NCI-H2227 (cell line): ENCODE measurements around the gene ALS2CL.
A peak's percentile ranks its signal among the peaks of the same experiment; 100 is the strongest.
"Not testable (repeated sequence)": the region's sequence is repeated elsewhere in the genome, so short reads cannot be mapped to it uniquely, and the experiment has no call there.

Experiments
- DNase-seq: peaks from one replicate; lab custom pipeline; 2025; ENCODE audit not compliant: unreplicated experiment; lab: John Stamatoyannopoulos, UW

Gene ALS2CL, protein sequence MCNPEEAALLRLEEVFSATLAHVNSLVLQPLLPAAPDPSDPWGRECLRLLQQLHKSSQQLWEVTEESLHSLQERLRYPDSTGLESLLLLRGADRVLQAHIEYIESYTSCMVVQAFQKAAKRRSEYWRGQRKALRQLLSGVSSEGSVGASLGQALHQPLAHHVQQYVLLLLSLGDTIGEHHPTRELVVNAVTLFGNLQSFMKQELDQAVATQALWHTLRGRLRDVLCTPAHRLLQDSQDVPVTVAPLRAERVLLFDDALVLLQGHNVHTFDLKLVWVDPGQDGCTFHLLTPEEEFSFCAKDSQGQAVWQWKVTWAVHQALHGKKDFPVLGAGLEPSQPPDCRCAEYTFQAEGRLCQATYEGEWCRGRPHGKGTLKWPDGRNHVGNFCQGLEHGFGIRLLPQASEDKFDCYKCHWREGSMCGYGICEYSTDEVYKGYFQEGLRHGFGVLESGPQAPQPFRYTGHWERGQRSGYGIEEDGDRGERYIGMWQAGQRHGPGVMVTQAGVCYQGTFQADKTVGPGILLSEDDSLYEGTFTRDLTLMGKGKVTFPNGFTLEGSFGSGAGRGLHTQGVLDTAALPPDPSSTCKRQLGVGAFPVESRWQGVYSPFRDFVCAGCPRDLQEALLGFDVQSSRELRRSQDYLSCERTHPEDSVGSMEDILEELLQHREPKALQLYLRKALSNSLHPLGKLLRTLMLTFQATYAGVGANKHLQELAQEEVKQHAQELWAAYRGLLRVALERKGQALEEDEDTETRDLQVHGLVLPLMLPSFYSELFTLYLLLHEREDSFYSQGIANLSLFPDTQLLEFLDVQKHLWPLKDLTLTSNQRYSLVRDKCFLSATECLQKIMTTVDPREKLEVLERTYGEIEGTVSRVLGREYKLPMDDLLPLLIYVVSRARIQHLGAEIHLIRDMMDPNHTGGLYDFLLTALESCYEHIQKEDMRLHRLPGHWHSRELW

GRCh38 chr3:46693038-46693891 lies at the start of gene ALS2CL:
Gene ALS2CL, minus strand, starts transcription at chr3:46693679. Its CDS starts 4,239 bp downstream, at chr3:46689440.
- peak; percentile 11 for DNase-seq

DNA sequence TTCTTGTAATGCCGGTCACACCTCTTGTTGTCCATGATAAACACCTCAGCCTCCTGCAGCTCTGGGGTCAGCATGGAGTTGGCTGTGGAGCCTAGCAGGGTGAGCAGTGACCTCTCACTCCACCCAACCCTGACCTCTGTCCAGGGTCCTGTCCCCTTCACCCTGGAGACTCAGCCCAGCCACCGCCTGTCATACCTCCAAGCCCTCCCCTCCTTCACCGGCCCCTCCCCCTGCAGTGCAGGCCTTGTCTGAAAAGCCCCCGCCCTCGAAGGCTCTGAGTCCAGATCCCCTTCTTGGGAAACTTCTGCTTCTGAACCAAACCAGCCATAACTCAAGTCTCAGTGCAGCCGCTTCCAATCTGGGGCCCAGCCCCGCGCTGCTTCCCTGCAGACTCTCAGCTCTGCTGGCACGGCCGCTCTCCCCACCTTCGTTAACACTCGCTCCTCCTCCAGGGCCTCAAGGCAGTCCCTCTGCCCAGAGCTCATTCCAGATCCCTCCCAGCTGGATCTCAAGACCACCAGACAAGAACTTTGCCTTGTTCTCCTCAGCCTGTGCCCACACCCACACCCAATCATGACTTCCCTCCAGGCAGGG lies 49.6 kb upstream of the ALS2CL start:
- no peak for DNase-seq

DNA sequence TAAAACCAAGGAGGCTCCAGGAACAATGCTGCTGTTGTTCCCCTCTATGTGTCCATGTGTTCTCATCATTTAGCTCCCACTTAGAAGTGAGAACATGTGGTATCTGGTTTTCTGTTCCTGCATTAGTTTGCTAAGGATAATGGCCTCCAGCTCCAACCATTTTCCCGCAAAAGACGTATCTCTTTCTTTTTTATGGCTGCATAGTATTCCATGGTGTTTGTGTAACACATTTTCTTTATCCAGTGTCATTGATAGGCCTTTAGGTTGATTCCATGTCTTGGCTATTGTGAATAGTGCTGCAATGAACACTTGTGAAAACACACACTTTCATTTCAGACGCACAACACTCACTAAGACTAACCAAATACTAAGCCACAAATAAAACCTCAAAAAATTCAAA lies 46.1 kb upstream of the ALS2CL start:
- not testable (repeated sequence) for DNase-seq

DNA sequence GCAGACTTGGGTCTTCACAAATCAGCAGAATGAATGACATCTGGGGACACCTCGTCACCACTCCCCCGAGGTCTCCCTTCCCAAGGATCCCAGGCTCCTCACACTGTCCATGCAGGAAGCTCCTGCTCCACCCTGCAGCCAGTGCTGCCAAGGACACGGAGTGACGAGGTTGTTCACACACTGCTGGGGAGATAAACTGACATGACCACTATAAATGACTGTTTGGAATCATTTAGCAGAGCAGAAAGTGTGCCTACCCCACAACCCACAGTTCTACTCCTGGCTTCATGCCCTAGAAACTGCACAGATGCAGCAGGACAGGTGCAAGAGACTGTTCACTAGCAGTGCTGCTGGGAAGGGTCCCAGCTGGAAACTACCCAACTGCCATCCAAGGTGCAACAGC lies 43.9 kb upstream of the ALS2CL start:
- no peak for DNase-seq

GRCh38 chr3:46736006-46736872 lies 42.8 kb upstream of the ALS2CL start:
- DNase-seq = no peak

DNA sequence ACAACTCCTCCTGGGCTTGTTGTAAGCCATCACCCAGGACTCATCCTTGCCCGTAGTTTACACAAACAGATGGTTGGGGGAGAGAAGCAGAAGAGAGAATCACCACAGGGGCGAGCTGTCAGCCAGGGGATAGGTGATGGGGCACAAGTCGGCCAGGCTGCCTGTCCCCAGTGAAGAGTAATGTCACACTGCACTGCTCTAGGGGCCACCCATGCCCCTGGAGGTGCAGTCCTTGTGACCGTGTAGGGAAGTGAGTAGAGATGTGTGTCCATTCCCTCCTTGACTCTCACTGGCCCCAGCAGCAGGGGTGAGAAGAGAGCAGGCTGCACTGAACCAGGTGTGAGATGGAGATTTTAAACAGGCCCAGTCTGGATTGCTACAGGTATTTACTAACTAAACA lies 41.3 kb upstream of the ALS2CL start:
- no peak for DNase-seq

DNA sequence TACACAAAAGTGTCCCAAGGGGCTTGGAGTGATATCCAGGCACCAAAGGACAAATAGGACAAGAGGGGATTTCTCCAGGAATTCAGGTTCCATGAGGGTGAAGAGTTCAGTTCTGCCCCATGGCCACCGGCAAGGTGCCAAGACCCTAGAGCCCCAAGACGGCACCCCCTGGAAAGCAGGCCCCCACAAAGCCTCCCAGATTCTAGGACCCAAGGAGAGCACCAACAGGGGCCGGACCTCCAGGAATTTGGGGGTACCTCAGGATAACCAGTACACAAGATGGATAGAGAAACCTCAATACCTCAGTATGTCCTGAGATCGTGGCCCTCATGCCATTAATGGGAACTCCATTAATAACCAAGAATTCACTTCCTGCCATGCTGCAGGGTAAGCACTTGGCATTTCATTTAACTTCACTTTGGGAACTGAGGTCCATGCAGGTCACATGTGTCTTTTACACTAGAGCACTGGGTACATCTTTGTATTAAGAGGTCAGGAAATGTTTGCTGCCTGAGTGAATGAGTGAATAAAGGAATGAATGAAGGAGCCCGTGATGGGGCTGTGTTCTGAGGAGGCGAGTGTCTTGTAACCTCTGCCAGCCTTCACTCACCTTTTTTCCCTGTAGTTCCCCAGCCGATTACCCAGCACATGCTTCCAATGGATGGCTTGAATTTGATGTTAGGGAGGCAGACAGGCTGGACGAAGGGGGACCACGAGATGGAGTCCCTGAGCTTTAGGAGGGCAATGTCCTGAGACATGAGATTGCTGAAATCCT lies 39.7 kb upstream of the ALS2CL start:
- no peak for DNase-seq

- DNase-seq = no peak
Observed at GRCh38 chr3:46731795-46732194, 38.3 kb upstream of the ALS2CL start.

- no peak for DNase-seq
Observed at GRCh38 chr3:46730819-46731218, 37.3 kb upstream of the ALS2CL start.

DNA sequence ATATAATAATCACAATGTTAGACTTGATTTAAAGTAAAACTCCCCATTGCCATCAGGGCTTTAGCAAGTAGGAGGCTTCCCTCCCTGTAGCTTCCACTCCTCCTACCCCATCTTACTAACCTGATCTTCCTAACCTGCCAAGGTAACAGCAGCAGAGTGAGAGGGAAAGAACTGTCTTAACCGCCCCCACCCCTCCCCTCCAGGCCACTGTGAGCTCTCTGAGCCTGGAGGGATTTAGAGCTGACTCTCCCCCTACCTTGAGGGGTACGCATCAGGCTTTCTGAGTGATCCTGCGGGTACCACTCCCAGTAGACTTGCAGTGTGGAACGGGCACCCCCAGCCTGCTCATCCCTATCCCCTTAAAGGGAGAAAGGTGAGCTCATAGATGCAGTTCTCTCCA lies 35.6 kb upstream of the ALS2CL start:
- DNase-seq = no peak

- DNase-seq = no peak
Observed at GRCh38 chr3:46725621-46726314, 32.3 kb upstream of the ALS2CL start.

DNA sequence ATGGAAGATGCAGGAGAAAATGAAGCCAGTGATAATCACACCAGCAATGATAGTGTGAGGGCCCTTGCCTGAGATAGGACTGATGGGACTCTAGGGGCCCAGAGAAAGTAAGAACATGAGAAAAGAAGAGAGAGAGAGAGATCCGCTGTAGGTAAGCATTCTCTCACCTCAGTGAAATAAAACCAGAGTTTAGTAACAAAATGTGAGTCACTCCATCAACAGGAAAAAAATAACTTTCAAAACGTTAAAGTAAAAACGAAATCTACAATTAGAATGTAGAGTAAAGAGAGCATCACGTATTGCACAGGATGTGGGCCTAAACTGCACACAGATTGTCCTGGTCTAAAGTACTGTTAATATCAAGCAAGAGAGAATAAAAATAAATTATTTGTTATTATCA lies 30.9 kb upstream of the ALS2CL start:
- no peak for DNase-seq

GRCh38 chr3:46722443-46722842 lies 29.0 kb upstream of the ALS2CL start:
- no peak for DNase-seq

GRCh38 chr3:46721009-46721408 lies 27.5 kb upstream of the ALS2CL start:
- DNase-seq = no peak

GRCh38 chr3:46719735-46720271 lies 26.3 kb upstream of the ALS2CL start:
- DNase-seq = no peak

DNA sequence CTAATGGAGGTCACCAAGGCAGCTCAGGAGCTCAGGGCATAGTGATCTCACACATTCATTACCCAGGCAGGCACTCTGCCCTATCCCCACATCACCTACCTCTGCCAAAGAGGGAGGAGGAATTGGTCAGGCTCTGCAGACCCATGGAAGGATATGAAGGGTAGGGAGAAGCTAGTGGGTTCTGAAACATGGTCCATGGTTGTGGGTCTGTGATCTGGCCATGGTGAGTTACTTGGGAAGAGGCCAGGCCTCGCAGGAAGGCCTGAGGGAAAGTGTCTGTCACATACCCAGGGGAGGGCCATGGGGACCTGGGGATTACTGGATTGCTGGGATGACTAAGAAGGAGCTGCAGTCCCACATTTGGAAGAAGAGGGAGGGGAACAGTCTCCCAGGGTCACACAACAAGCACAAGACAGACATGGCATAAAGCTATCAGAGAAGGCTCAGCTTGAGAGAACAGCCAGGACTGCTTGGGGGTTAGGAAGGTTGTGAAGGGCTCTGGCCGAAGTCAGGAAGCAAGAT lies 25.6 kb upstream of the ALS2CL start:
- no peak for DNase-seq

GRCh38 chr3:46717447-46718231 lies 24.2 kb upstream of the ALS2CL start, which contains the start of gene PRSS50:
Gene PRSS50, minus strand, starts transcription at chr3:46717869. Its CDS starts 45 bp downstream, at chr3:46717824.
- DNase-seq = no peak
